Activated CD8-positive, alpha-beta memory T cell treated with anti-CD3 and anti-CD28 coated beads, Interleukin-2, amount 50 U/mL, for 1 hour (primary cell): ENCODE measurements around the gene THOC3.
A peak's percentile ranks its signal among the peaks of the same experiment; 100 is the strongest.
"Not testable (repeated sequence)": the region's sequence is repeated elsewhere in the genome, so short reads cannot be mapped to it uniquely, and the experiment has no call there.

ENCODE experiments used
- DNase-seq: peaks from one replicate; pipeline ENCODE4 v3.0.0-alpha.2; 2020; ENCODE audit errors: extremely low read depth

THOC3 gene

DNA sequence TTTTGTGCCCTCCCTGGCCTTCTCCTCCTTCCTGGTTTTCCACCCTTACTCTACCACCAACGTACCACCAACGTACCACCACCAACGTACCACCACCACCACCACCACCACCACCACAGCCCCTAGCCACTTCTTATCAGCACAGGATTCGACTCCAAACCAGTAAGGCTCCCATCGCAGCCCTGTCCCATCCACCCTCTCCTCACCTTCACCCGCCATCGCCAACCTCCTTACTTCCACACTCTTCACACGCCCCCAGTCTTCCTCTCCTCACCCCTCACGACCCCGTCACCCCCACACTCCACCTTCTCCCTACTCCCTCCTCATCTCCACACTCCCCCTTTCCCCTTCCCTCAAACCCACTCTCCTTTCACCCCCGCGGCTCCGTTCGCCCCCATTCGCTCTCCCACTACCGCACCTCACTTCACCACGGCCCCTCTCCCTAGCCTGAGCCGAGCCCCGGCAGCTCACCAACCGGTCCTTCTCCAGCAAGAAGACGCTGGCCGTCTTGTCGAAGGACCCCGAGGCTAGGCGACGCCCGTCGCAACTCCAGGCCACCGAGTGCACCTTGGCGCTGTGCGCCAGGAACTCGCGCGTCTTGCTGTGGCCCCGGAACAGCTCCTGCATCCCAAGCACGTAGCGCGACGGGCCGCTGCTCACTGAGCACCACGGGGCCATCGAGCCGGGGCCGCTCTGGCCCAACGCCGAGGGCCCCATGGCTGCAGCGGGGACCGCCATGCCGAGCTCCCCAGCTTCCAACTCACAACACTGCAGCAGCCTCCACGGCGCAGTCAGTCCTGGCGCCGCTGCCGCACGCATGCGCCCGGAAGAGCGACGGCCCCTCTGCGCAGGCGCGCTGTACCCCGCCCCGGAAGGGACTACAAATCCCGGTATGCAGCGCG lies at the start of gene THOC3:
THOC3 (minus strand) TSS at position 845 of the 902 bp plus-strand sequence; CDS start at position 738, 107 bp downstream.
- peak; percentile 13 for DNase-seq

DNA sequence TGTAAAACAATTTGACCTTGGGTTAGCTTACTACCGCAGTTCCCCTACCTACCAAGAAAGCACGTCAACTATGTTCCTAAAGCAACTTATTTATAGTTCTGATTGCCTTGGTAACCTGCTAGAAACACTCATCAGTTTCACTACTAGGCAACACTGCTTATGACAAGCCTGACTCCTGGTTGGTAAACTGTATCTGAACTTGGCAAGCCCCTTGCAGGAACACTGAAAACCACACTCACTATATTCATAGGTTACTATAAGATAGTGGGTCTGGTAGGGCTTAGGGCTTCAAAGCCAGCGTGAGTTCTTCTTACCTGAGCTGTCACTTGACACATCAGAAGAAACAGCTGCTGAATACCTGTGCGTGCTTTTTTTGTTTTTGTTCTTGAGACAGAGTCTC lies 49.2 kb upstream of the THOC3 start:
- DNase-seq: not testable (repeated sequence)

GRCh38 chr5:176014360-176014759 lies 46.2 kb upstream of the THOC3 start:
- DNase-seq: not testable (repeated sequence)

GRCh38 chr5:176011088-176011487 lies 43.0 kb upstream of the THOC3 start:
- not testable (repeated sequence) for DNase-seq

DNA sequence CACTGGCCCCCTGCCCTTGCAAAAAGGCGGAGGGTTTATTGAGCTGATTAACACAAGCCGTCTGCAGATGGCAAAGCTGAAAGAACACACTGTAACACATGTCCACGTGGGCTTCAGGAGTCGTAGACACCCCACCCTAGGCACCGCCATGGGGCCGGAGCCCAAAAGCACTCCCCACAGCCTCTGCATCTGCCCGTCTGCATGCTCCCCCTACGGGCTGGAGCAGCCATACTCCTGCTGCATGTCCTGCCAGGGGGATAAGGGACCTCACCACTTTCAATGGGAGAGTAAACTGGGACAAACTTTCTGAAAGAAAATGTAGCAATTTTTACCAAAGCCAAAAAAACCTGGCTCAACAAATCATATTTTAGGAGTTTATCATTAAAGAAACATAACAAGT lies 42.1 kb upstream of the THOC3 start:
- DNase-seq: not testable (repeated sequence)

- not testable (repeated sequence) for DNase-seq
Observed at GRCh38 chr5:176007220-176007619, 39.1 kb upstream of the THOC3 start.

DNA sequence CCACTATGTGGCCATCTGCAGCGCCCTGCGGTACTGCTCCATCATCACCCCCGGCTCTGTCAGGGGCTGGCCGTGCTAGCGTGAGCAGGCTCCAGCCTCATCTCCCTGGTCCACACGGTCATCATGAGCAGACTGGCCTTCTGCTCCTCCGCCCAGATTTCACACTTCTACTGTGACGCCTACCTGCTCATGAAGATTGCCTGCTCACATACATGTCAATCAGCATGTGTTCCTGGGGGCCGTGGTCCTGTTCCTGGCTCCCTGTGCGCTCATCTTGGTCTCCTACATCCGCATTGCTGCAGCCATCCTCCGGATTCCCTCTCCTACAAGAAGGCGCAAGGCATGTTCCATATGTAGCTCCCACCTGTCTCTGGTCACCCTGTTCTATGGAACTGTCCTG lies 38.7 kb upstream of the THOC3 start:
- DNase-seq: not testable (repeated sequence)

GRCh38 chr5:175997979-175998378 lies 29.9 kb upstream of the THOC3 start:
- not testable (repeated sequence) for DNase-seq

DNA sequence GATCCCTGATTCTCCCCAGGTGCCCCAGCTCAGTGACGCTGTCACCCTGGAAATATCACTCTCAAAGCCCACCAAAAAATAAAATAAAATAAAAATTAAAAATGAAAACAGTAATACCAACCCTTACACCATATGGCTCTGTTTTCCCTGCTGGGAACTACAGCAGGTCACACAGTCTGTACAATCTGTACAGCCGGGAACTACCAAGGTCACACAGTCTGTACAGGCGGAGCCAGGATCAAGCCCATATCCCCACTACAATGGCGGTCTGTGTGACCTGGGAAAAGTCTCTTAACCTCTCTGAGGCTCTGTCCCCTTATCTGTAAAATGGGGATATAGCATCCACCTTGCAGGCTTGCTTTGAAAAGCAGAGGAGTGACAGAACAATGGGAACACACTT lies 29.4 kb upstream of the THOC3 start:
- DNase-seq: not testable (repeated sequence)

GRCh38 chr5:175996791-175997190 lies 28.7 kb upstream of the THOC3 start:
- not testable (repeated sequence) for DNase-seq

DNA sequence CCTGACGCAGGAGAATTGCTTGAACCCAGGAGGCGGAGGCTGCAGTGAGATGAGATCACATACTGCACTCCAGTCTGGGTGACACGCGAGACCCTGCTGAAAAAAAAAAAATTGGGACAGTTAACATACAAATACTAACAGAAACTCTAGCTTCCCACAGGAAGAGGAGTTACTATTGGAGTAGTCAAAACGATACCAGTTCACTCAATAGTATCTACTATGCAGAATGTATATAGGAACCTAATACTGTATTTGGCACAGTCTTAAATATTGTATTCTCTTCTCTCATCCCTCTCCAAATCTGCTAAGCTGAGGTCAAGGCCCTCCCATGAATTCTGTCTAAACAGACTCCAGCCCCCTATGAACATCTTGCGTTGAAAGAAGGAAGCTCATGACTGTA lies 27.4 kb upstream of the THOC3 start:
- DNase-seq: not testable (repeated sequence)

GRCh38 chr5:175979371-175979995 lies 11.4 kb upstream of the THOC3 start:
- DNase-seq: not testable (repeated sequence)

- DNase-seq: not testable (repeated sequence)
Observed at GRCh38 chr5:175968381-175968780, 266 bp upstream of the THOC3 start.

DNA sequence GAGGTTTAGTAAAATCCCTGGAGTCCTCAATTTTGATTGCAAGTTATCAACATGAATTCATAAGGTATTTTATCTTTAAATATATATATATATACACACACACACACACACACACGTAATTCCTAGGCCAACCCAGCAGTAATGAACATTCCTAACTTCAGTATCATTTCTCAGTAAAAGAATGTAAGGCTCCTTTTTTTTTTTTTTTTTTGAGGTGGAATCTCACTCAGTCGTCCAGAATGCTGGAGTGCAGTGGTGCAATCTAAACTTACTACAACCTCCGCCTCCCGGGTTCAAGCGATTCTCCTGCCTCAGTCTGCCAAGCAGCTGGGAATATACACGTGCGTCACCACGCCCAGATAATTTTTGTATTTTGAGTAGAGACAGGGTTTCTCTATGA lies 5.8 kb downstream of the THOC3 start:
- not testable (repeated sequence) for DNase-seq

GRCh38 chr5:175960228-175960627 lies 7.9 kb downstream of the THOC3 start:
- not testable (repeated sequence) for DNase-seq

DNA sequence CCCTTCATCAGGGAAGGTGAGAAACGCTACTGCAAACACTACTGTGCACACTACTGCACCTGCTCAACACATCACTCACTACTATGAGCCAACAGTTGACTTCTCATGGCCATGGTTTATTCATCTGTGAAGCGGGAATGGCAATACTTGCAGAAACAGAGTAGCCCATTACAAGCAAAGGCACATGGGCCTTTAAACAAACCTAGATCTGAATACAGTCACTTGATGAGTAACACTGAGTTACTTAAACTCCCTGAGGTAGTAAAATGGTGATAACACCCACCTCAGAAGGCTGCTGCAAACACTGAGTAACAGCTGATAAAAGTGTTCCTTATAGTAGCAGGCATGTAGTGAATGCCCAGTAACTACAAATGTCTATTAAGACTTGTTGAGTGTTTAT lies 9.6 kb downstream of the THOC3 start:
- not testable (repeated sequence) for DNase-seq

GRCh38 chr5:175954107-175954506 lies 14.0 kb downstream of the THOC3 start:
- DNase-seq: not testable (repeated sequence)

DNA sequence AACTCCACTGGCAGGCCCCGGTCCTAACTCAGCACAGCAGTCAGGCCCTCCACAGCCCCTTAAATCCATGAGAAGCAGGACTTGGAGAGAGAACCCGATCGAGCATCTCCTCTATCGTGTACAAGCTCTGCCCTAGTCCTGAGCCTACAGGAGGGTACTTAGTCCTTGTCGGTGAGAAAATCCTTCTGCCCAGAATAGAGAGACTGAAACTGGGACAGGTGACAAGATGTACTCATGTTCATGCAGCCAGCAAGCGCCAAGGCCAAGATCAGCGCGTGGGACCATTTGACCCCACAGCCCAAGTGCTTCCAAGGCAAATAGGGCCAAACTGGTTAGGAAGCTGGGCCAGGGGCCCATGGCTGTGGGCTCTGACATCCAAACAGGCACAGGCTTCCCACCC lies 15.3 kb downstream of the THOC3 start:
- not testable (repeated sequence) for DNase-seq

GRCh38 chr5:175951339-175951969 lies 16.7 kb downstream of the THOC3 start:
- DNase-seq: not testable (repeated sequence)

GRCh38 chr5:175948329-175949108 lies 19.6 kb downstream of the THOC3 start:
- not testable (repeated sequence) for DNase-seq

DNA sequence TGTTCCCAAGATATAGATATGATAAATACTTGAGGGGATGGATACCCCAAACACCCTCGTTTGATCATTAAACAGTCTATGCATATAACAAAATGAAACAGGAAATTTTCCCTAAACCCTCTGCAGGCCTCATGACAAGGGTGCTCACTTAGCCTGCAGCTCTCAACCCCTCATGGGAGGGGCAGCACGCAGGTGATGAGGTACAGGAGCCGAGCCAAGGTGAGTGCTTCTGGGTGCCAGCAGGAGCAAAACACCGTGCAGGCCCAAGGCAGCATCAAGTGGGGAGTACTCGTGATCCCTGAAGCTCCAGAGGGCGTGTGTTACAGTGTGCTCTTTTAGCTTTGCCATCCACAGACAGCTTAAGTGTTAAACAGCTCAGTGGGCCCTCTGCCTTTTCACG lies 24.9 kb downstream of the THOC3 start:
- not testable (repeated sequence) for DNase-seq
